ENCODE data around the gene IDH3G. TPM values are rescaled to one million over a fixed set of nuclear protein-coding genes. Genes with fewer than 3 reads are reported as not detected.

Gene IDH3G
- total RNA-seq, 1 donor from 2014 or later: 58.5 TPM

GRCh38 chrX:153774576-153775292 lies 19.4 kb downstream of the IDH3G start:
- no peaks in the 10 kb centered on the region for H3K4me1 Mint-ChIP-seq
- POLR2A ChIA-PET: no interaction called here
- no peaks in the 10 kb centered on the region for H3K9me3 Mint-ChIP-seq
- DNase-seq (no peak), ATAC-seq (ENCODE audit: low read depth) (no peak)
- no peak for TF ChIP-seq CTCF (IDR thresholded peaks at IDR 0.05)
- no peak overlapping the region for H3K4me3 Mint-ChIP-seq
- no peak overlapping the region for H3K27ac Mint-ChIP-seq
- CTCF ChIA-PET: no interaction called here
- intact Hi-C loops (cut with micrococcal nuclease): no loop called here
- no peaks in the 10 kb centered on the region for H3K36me3 Mint-ChIP-seq (ENCODE audit: low read depth)
- peaks cover 2% of the 10 kb centered on the region for H3K27me3 Mint-ChIP-seq

- Mint-ChIP-seq H3K9me3 (no peaks in the 10 kb centered on the region), H3K4me3 (no peak overlapping the region), H3K27ac (no peak overlapping the region), H3K36me3 (ENCODE audit: low read depth) (no peaks in the 10 kb centered on the region), H3K4me1 (no peaks in the 10 kb centered on the region), H3K27me3 (no peaks in the 10 kb centered on the region)
- ATAC-seq (ENCODE audit: low read depth) (no peak), DNase-seq (no peak)
- ChIA-PET POLR2A (no interaction called here), CTCF (no interaction called here)
- intact Hi-C loops (cut with micrococcal nuclease): no loop called here
- no peak for TF ChIP-seq CTCF (IDR thresholded peaks at IDR 0.05)
Observed at GRCh38 chrX:153773741-153774575, 20.2 kb downstream of the IDH3G start.

- H3K9me3 Mint-ChIP-seq: no peaks in the 10 kb centered on the region
- H3K36me3 Mint-ChIP-seq (ENCODE audit: low read depth): no peaks in the 10 kb centered on the region
- no peak for TF ChIP-seq CTCF (IDR thresholded peaks at IDR 0.05)
- H3K27me3 Mint-ChIP-seq: no peaks in the 10 kb centered on the region
- CTCF ChIA-PET: no interaction called here
- H3K27ac Mint-ChIP-seq: no peak overlapping the region
- no peaks in the 10 kb centered on the region for H3K4me1 Mint-ChIP-seq
- POLR2A ChIA-PET: no interaction called here
- ATAC-seq (ENCODE audit: low read depth): no peak
- H3K4me3 Mint-ChIP-seq: no peak overlapping the region
- intact Hi-C loops (cut with micrococcal nuclease): no loop called here
- DNase-seq: no peak
Observed at GRCh38 chrX:153773218-153773611, 21.0 kb downstream of the IDH3G start.

- no peak for DNase-seq
- no peak overlapping the region for H3K4me3 Mint-ChIP-seq
- CTCF ChIA-PET: no interaction called here
- POLR2A ChIA-PET: no interaction called here
- no peak for ATAC-seq (ENCODE audit: low read depth)
- H3K27ac Mint-ChIP-seq: no peak overlapping the region
- H3K27me3 Mint-ChIP-seq: no peaks in the 10 kb centered on the region
- no peaks in the 10 kb centered on the region for H3K36me3 Mint-ChIP-seq (ENCODE audit: low read depth)
- no peaks in the 10 kb centered on the region for H3K9me3 Mint-ChIP-seq
- intact Hi-C loops (cut with micrococcal nuclease): no loop called here
- no peak for TF ChIP-seq CTCF (IDR thresholded peaks at IDR 0.05)
- peaks cover 1% of the 10 kb centered on the region for H3K4me1 Mint-ChIP-seq
Observed at GRCh38 chrX:153772316-153773217, 21.6 kb downstream of the IDH3G start.

Data from activated B cell treated with CpG ODN at 0.5 μM for 24 hours (primary cell).